ENCODE results near the gene SNX9. TPM values are rescaled to one million over a fixed set of nuclear protein-coding genes. Genes with fewer than 3 reads are reported as not detected.

SNX9 gene
- total RNA-seq, 4 donors from 2014 or later = 13.7 to 57.2 (median 50.7) TPM

DNA sequence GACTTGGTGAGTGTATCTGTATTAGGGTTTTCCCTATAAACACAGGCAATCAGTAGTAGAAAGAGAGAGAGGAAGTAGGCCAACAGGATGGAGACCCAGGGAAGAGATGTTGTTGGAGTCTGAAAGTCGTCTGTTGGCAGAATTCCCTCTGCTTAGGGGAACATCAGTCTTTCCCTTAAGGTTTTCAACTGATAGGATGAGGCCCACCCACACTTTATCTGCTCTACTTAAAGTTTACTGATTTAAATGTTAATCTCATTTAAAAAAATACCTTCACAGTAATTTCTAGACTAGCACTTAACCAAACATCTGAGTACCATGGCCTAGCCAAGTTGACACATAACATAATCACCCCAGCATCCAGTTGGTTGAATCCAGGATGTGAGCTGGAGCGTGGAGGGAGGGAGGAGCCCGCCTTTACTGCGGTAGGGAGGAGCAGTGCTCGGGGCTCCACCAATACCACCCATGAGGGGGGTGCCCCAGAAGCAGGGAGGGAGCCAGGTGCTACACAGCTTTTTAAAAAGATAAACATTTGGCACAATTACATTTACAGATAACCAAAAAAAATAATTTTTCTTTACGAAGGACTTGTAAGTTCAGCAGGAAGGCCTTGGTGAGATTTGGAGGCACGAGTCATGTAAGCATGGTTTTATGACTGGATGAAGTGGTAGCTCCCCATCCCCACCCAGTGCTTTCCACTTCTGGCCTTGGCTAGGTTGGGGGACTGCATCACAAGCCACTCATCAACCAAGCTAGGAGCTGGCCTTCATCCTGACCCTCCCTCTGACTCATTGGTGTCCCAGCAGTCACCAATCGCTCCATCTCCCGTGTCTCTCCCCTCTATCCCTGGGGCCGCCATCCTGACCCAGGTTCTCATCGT lies 18.4 kb upstream of the SNX9 start:
- no peak overlapping the region for H3K4me3 ChIP-seq
- no peak for DNase-seq
- 83 to 90% methylated on average over 11 of the region's 11 CpGs for WGBS, 2 donors (ENCODE audit: low coverage in 1 of 2)
- H3K27ac ChIP-seq = no peak overlapping the region
- peaks cover 0 to 4% of the 10 kb centered on the region in 2 donors for H3K9me3 ChIP-seq
- no peaks in the 10 kb centered on the region for H3K27me3 ChIP-seq
- intact Hi-C loops (cut with DNase I; ENCODE audit: low total_unique reads) = no loop called here
- in situ Hi-C loops (cut with MboI; ENCODE audit: low pct_ligation_motif_present in 1 of 4, low pct_unique_long_range_greater_than_20kb in 1 of 4, low sequenced_read_pairs in 3 of 4) = no loop called here
- no peaks in the 10 kb centered on the region for H3K36me3 ChIP-seq
- H3K4me1 ChIP-seq = no peaks in the 10 kb centered on the region
- no peak for TF ChIP-seq POLR2AphosphoS5 (IDR thresholded peaks at IDR 0.05)

DNA sequence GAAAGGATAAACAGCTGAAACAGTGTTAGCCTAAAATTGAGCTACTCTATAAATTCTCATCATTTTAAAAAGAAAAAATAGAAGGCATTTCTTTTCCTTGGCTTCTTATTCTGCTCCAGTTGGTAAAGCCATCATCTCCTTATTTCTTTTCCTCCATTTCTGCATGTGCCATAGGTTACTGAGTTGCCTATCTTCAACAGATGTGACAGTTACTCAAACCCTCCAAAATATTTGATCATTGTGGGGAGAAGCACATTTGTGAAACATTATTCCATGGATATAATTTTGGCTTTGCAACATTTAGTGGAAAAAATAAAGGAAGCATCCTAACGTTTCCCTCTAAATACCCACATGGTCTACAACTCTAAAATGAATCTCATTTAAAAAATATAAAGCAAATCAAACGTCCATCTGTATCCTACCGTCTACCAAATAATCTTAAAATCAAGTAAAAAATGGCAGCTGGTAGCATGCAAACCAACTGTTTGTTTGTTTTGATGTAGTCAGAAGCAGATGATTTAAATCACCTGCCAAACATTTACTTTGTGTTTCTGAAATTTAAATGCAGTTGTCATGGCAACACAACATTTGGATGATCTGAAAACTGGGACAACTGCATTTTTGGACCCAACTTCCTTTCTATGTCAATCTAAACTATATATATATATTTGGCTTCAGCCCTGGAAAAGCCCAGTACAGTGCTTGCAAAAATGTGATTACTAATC lies 16.8 kb upstream of the SNX9 start:
- H3K27me3 ChIP-seq = no peaks in the 10 kb centered on the region
- 58 to 65% methylated on average over 3 of the region's 3 CpGs for WGBS, 2 donors (ENCODE audit: low coverage in 1 of 2)
- no peaks in the 10 kb centered on the region for H3K36me3 ChIP-seq
- H3K27ac ChIP-seq = no peak overlapping the region
- intact Hi-C loops (cut with DNase I; ENCODE audit: low total_unique reads) = loop anchor here (2.0 kb wide), 1 partner anchor 53 kb away; no protein-coding TSS in a partner anchor
- H3K9me3 ChIP-seq = peaks cover 0 to 4% of the 10 kb centered on the region in 2 donors
- TF ChIP-seq, protein P1, sequence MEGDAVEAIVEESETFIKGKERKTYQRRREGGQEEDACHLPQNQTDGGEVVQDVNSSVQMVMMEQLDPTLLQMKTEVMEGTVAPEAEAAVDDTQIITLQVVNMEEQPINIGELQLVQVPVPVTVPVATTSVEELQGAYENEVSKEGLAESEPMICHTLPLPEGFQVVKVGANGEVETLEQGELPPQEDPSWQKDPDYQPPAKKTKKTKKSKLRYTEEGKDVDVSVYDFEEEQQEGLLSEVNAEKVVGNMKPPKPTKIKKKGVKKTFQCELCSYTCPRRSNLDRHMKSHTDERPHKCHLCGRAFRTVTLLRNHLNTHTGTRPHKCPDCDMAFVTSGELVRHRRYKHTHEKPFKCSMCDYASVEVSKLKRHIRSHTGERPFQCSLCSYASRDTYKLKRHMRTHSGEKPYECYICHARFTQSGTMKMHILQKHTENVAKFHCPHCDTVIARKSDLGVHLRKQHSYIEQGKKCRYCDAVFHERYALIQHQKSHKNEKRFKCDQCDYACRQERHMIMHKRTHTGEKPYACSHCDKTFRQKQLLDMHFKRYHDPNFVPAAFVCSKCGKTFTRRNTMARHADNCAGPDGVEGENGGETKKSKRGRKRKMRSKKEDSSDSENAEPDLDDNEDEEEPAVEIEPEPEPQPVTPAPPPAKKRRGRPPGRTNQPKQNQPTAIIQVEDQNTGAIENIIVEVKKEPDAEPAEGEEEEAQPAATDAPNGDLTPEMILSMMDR (IDR thresholded peaks at IDR 0.05) = no peak
- TF ChIP-seq POLR2A (IDR thresholded peaks at IDR 0.05) = no peak
- no peak for TF ChIP-seq POLR2AphosphoS5 (IDR thresholded peaks at IDR 0.05)
- TF ChIP-seq EP300 (IDR thresholded peaks at IDR 0.05; ENCODE audit: low read depth) = no peak
- H3K4me3 ChIP-seq = no peak overlapping the region
- in situ Hi-C loops (cut with MboI; ENCODE audit: low pct_ligation_motif_present in 1 of 4, low pct_unique_long_range_greater_than_20kb in 1 of 4, low sequenced_read_pairs in 3 of 4) = no loop called here
- no peaks in the 10 kb centered on the region for H3K4me1 ChIP-seq
- no peak for DNase-seq

DNA sequence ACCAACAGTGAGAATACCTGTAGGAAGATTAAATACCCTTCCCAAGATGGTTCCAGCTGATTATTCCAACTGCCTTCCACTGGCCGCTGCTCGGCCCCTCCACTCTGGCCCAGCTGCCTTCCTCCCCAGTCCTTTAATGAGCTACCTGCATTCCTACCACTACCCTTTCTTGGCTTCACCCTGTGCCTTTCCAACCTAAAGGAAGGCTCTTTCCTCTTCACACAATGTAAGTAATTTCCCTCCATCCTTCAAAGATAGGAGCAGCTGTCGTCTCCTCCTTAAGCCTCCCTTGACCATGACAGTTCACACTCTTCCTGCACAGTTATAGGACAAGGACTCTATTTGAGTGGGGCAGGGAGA lies 16.2 kb upstream of the SNX9 start:
- in situ Hi-C loops (cut with MboI; ENCODE audit: low pct_ligation_motif_present in 1 of 4, low pct_unique_long_range_greater_than_20kb in 1 of 4, low sequenced_read_pairs in 3 of 4) (no loop called here), intact Hi-C loops (cut with DNase I; ENCODE audit: low total_unique reads) (loop anchor here (2.0 kb wide), 1 partner anchor 52 kb away; no protein-coding TSS in a partner anchor)
- no peak for DNase-seq
- Histone ChIP-seq H3K9me3 (peaks cover 0 to 4% of the 10 kb centered on the region in 2 donors), H3K36me3 (no peaks in the 10 kb centered on the region), H3K27me3 (no peaks in the 10 kb centered on the region), H3K4me1 (no peaks in the 10 kb centered on the region), H3K27ac (no peak overlapping the region), H3K4me3 (no peak overlapping the region)
- WGBS, 2 donors (ENCODE audit: low coverage in 1 of 2) = 89 to 94% methylated on average over 3 of the region's 3 CpGs
- TF ChIP-seq POLR2AphosphoS5 (IDR thresholded peaks at IDR 0.05) (no peak), POLR2A (IDR thresholded peaks at IDR 0.05) (no peak), EP300 (IDR thresholded peaks at IDR 0.05; ENCODE audit: low read depth) (no peak)
- TF ChIP-seq, protein P1 (IDR thresholded peaks at IDR 0.05) = no peak

DNA sequence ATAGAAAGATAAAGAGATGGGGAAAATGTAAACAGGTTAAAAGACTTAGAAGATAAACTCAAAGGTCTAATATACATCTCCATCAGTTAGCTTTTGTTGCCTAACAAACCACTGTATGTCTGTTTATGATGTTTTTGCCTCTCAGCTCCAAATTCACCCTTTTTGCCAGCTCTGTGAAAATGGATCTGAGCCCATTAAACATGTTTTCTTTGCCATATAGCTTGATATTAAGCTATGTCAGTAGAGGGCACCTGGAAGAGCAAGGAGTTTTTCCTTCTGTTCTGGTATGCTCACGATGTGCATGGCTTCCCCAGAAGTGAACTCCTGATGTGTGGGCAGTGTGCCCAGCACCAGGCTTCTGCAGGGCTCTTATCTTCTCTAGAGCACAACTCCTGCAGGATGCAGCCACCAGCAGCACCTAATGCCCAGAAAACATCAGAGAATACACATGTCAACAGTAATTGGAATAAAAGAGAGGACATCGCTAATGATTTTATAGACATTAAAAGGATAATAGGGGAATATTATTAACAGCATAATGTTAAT lies 14.6 kb upstream of the SNX9 start:
- no peak for DNase-seq
- no peak overlapping the region for H3K4me3 ChIP-seq
- TF ChIP-seq POLR2A (IDR thresholded peaks at IDR 0.05) = no peak
- 88 to 96% methylated on average over 2 of the region's 2 CpGs for WGBS, 2 donors (ENCODE audit: low coverage in 1 of 2)
- no peaks in the 10 kb centered on the region for H3K27me3 ChIP-seq
- H3K36me3 ChIP-seq = no peaks in the 10 kb centered on the region
- in situ Hi-C loops (cut with MboI; ENCODE audit: low pct_ligation_motif_present in 1 of 4, low pct_unique_long_range_greater_than_20kb in 1 of 4, low sequenced_read_pairs in 3 of 4) = no loop called here
- no peak overlapping the region for H3K27ac ChIP-seq
- peaks cover 0 to 6% (median 3%) of the 10 kb centered on the region in 4 donors for H3K4me1 ChIP-seq
- intact Hi-C loops (cut with DNase I; ENCODE audit: low total_unique reads) = no loop called here
- peaks cover 0 to 4% of the 10 kb centered on the region in 2 donors for H3K9me3 ChIP-seq

DNA sequence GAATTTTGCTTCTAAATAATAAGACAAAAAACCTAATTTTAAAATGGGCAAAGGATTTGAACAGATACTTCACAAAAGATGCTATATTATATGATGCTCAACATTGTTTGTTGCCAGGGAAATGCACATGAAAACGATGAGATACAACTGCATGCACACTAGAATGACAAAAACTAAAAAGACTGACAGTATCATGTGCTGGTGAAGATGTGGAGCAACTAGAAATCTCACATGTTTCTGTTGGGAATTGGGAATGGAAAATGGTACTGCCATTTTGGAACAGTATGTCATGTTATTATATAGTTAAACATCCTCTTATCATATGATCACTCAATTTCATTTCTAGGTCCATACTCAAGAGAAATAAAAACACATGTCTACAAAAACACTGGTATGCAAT lies 13.4 kb upstream of the SNX9 start:
- H3K4me3 ChIP-seq = no peak overlapping the region
- no peaks in the 10 kb centered on the region for H3K36me3 ChIP-seq
- peaks cover 0 to 4% of the 10 kb centered on the region in 2 donors for H3K9me3 ChIP-seq
- in situ Hi-C loops (cut with MboI; ENCODE audit: low pct_ligation_motif_present in 1 of 4, low pct_unique_long_range_greater_than_20kb in 1 of 4, low sequenced_read_pairs in 3 of 4) = loop anchor here in 1 of 4 donors (10.0 kb wide), 1 partner anchor 45 kb away; no protein-coding TSS in a partner anchor
- no peaks in the 10 kb centered on the region for H3K27me3 ChIP-seq
- peaks cover 0 to 14% (median 9%) of the 10 kb centered on the region in 4 donors for H3K4me1 ChIP-seq
- TF ChIP-seq, protein P1 (IDR thresholded peaks at IDR 0.05) = no peak
- no peak for TF ChIP-seq POLR2AphosphoS5 (IDR thresholded peaks at IDR 0.05)
- no peak for TF ChIP-seq POLR2A (IDR thresholded peaks at IDR 0.05)
- TF ChIP-seq EP300 (IDR thresholded peaks at IDR 0.05; ENCODE audit: low read depth) = no peak
- intact Hi-C loops (cut with DNase I; ENCODE audit: low total_unique reads) = no loop called here
- no peak overlapping the region for H3K27ac ChIP-seq
- WGBS, 2 donors (ENCODE audit: low coverage in 1 of 2) = 54 to 67% methylated on average over 1 of the region's 1 CpG
- no peak for DNase-seq

All from transverse colon (tissue), 4 donors.